MG63 (cell line): ENCODE results near the gene TMA7B. TPM values are rescaled to one million over a fixed set of nuclear protein-coding genes. Genes with fewer than 3 reads are reported as not detected.
"Not testable (repeated sequence)": the region's sequence is repeated elsewhere in the genome, so short reads cannot be mapped to it uniquely, and the experiment has no call there.

Source experiments
- DNase-seq: peaks from one replicate; pipeline ENCODE4 v3.0.0-alpha.2; 2020
- H3K27me3 ChIP-seq: fragments of 250-450 bp; sonication (Bioruptor Pico); 2 replicates; pipeline ENCODE4 v1.5.1; 2020; ENCODE audit warnings: mild to moderate bottlenecking, moderate library complexity
- H3K36me3 ChIP-seq: fragments of 250-450 bp; sonication (Bioruptor Pico); 2 replicates; pipeline ENCODE4 v1.5.1; 2020; ENCODE audit warnings: mild to moderate bottlenecking, moderate library complexity
- H3K4me3 ChIP-seq: fragments of 250-450 bp; sonication (Bioruptor Pico); 2 replicates; pipeline ENCODE4 v1.5.1; 2020; ENCODE audit warnings: mild to moderate bottlenecking, moderate library complexity
- H3K9me3 ChIP-seq: fragments of 250-450 bp; sonication (Bioruptor Pico); 2 replicates; pipeline ENCODE4 v1.5.1; 2020; ENCODE audit warnings: mild to moderate bottlenecking, moderate library complexity
- total RNA-seq: library from RNA; depleted of rRNA; stranded (reverse); fragments of >200 nt; shearing (Covaris generic); gene quantifications from 2 replicates; pipeline ENCODE4 v1.2.3, GENCODE V29; 2014; ENCODE audit warnings: low replicate concordance

TMA7B gene
- total RNA-seq, 1 experiment from 2014 or later, result not detected

GRCh38 chr22:39985383-39986035 lies 25.3 kb downstream of the TMA7B start:
- Histone ChIP-seq H3K36me3 (no peaks in the 10 kb centered on the region), H3K4me3 (no peak overlapping the region), H3K27me3 (no peaks in the 10 kb centered on the region)

GRCh38 chr22:39988386-39989114 lies 28.4 kb downstream of the TMA7B start:
- H3K4me3 ChIP-seq, result no peak overlapping the region
- DNase-seq, result no peak
- H3K9me3 ChIP-seq, result no peaks in the 10 kb centered on the region
- H3K36me3 ChIP-seq, result no peaks in the 10 kb centered on the region
- no peaks in the 10 kb centered on the region for H3K27me3 ChIP-seq

More at GRCh38 chr22:39985383-39986035, 25.3 kb downstream of the TMA7B start:
- DNase-seq, result no peak
- no peaks in the 10 kb centered on the region for H3K9me3 ChIP-seq

GRCh38 chr22:39989633-39990032 lies 29.4 kb downstream of the TMA7B start:
- no peaks in the 10 kb centered on the region for H3K9me3 ChIP-seq
- H3K4me3 ChIP-seq, result no peak overlapping the region
- H3K36me3 ChIP-seq, result no peaks in the 10 kb centered on the region
- no peak for DNase-seq
- no peaks in the 10 kb centered on the region for H3K27me3 ChIP-seq

GRCh38 chr22:39990686-39991085 lies 30.5 kb downstream of the TMA7B start:
- H3K36me3 ChIP-seq, result no peaks in the 10 kb centered on the region
- no peaks in the 10 kb centered on the region for H3K9me3 ChIP-seq
- H3K27me3 ChIP-seq, result no peaks in the 10 kb centered on the region
- no peak for DNase-seq
- no peak overlapping the region for H3K4me3 ChIP-seq

- H3K9me3 ChIP-seq, result no peaks in the 10 kb centered on the region
- H3K4me3 ChIP-seq, result no peak overlapping the region
- DNase-seq, result no peak
- no peaks in the 10 kb centered on the region for H3K27me3 ChIP-seq
- H3K36me3 ChIP-seq, result no peaks in the 10 kb centered on the region
These were observed 31.1 kb downstream of the TMA7B start for GRCh38 chr22:39991159-39991860.

- Histone ChIP-seq H3K9me3 (no peaks in the 10 kb centered on the region), H3K4me3 (no peak overlapping the region), H3K27me3 (no peaks in the 10 kb centered on the region), H3K36me3 (no peaks in the 10 kb centered on the region)
- DNase-seq, result no peak
These were observed 32.1 kb downstream of the TMA7B start for GRCh38 chr22:39992088-39992826.

- H3K27me3 ChIP-seq, H3K36me3 ChIP-seq, DNase-seq, H3K4me3 ChIP-seq, H3K9me3 ChIP-seq: not testable (repeated sequence)
These were observed 32.7 kb downstream of the TMA7B start for GRCh38 chr22:39992894-39993293.

- H3K27me3 ChIP-seq, result no peaks in the 10 kb centered on the region
These were observed 33.9 kb downstream of the TMA7B start for GRCh38 chr22:39994041-39994565.

GRCh38 chr22:39994566-39995392 lies 34.6 kb downstream of the TMA7B start, which contains the start of gene FAM83F:
Gene FAM83F (plus strand): TSS chr22:39994954. CDS start chr22:39995043, 89 bp downstream.
- H3K4me3 ChIP-seq, result no peak within 1 kb of the TSS
- no peak for DNase-seq
- H3K27me3 ChIP-seq, result no peaks in the 10 kb centered on the region
- H3K9me3 ChIP-seq, result no peaks in the 10 kb centered on the region
- no peaks in the 10 kb centered on the region for H3K36me3 ChIP-seq

More at GRCh38 chr22:39994041-39994565, 33.9 kb downstream of the TMA7B start:
- Histone ChIP-seq H3K9me3 (no peaks in the 10 kb centered on the region), H3K4me3 (no peak overlapping the region), H3K36me3 (no peaks in the 10 kb centered on the region)
- DNase-seq, result no peak

GRCh38 chr22:39995393-39996252 lies 35.4 kb downstream of the TMA7B start:
- no peaks in the 10 kb centered on the region for H3K9me3 ChIP-seq
- H3K27me3 ChIP-seq, result no peaks in the 10 kb centered on the region
- no peaks in the 10 kb centered on the region for H3K36me3 ChIP-seq
- H3K4me3 ChIP-seq, result no peak overlapping the region
- DNase-seq, result no peak

GRCh38 chr22:39996732-39997131 lies 36.5 kb downstream of the TMA7B start:
- DNase-seq, result no peak
- no peaks in the 10 kb centered on the region for H3K36me3 ChIP-seq
- no peaks in the 10 kb centered on the region for H3K9me3 ChIP-seq
- H3K27me3 ChIP-seq, result no peaks in the 10 kb centered on the region
- H3K4me3 ChIP-seq, result no peak overlapping the region

GRCh38 chr22:39997421-39997820 lies 37.2 kb downstream of the TMA7B start:
- Histone ChIP-seq H3K4me3 (no peak overlapping the region), H3K9me3 (no peaks in the 10 kb centered on the region), H3K36me3 (no peaks in the 10 kb centered on the region), H3K27me3 (no peaks in the 10 kb centered on the region)
- DNase-seq, result no peak

- Histone ChIP-seq H3K36me3 (no peaks in the 10 kb centered on the region), H3K4me3 (no peak overlapping the region), H3K27me3 (no peaks in the 10 kb centered on the region), H3K9me3 (no peaks in the 10 kb centered on the region)
- DNase-seq, result peak; percentile 22
These were observed 37.9 kb downstream of the TMA7B start for GRCh38 chr22:39997939-39998726.

GRCh38 chr22:39999144-39999757 lies 39.1 kb downstream of the TMA7B start:
- Histone ChIP-seq H3K27me3 (no peaks in the 10 kb centered on the region), H3K4me3 (no peak overlapping the region), H3K9me3 (no peaks in the 10 kb centered on the region), H3K36me3 (no peaks in the 10 kb centered on the region)
- DNase-seq, result no peak
